KBM-7 (cell line): Measurements from ENCODE around the gene ARHGAP23.

Source experiments
- DNase-seq: peaks from one replicate; pipeline ENCODE4 v3.0.0-alpha.2; 2015
- in situ Hi-C: fragments of 300-500 bp; cut with MboI; formaldehyde crosslinking; loops from 2 replicates; pipeline ENCODE4 v1.14.3; 2020; ENCODE audit warnings: low sequenced_read_pairs, low pct_unique_long_range_greater_than_20kb, mixed read lengths

ARHGAP23 gene, protein sequence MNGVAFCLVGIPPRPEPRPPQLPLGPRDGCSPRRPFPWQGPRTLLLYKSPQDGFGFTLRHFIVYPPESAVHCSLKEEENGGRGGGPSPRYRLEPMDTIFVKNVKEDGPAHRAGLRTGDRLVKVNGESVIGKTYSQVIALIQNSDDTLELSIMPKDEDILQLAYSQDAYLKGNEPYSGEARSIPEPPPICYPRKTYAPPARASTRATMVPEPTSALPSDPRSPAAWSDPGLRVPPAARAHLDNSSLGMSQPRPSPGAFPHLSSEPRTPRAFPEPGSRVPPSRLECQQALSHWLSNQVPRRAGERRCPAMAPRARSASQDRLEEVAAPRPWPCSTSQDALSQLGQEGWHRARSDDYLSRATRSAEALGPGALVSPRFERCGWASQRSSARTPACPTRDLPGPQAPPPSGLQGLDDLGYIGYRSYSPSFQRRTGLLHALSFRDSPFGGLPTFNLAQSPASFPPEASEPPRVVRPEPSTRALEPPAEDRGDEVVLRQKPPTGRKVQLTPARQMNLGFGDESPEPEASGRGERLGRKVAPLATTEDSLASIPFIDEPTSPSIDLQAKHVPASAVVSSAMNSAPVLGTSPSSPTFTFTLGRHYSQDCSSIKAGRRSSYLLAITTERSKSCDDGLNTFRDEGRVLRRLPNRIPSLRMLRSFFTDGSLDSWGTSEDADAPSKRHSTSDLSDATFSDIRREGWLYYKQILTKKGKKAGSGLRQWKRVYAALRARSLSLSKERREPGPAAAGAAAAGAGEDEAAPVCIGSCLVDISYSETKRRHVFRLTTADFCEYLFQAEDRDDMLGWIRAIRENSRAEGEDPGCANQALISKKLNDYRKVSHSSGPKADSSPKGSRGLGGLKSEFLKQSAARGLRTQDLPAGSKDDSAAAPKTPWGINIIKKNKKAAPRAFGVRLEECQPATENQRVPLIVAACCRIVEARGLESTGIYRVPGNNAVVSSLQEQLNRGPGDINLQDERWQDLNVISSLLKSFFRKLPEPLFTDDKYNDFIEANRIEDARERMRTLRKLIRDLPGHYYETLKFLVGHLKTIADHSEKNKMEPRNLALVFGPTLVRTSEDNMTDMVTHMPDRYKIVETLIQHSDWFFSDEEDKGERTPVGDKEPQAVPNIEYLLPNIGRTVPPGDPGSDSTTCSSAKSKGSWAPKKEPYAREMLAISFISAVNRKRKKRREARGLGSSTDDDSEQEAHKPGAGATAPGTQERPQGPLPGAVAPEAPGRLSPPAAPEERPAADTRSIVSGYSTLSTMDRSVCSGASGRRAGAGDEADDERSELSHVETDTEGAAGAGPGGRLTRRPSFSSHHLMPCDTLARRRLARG (N-terminal part only)

DNA sequence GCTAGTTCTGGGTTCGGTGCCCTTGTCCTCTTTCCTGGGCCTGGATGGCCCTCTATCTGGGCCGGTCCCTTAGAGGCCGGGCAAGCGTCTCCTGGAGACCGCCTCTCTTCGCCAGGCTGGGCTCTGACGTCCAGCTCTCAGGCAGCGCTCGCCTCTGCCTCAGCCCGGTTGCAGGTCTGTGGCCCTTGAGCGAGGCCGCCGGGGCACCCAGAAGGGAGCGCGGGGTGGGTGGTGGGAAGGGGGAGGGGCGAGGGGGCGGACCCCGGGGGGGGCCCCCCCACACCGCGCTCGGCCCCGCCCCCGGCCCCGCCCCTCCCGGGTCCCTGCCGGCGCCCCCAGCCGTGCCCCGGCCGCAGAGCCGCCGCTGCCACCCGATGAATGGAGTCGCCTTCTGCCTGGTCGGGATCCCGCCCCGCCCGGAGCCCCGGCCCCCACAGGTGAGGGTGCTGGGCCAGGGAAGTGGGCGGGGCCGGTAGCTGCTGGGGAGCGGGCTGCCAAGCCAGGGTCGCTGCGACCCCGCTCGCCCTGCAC lies at the start of gene ARHGAP23:
Gene ARHGAP23 (plus strand): TSS at position 353 of the 531 bp plus-strand sequence. CDS start 22 bp downstream, at position 375.
- in situ Hi-C loops, result no loop called here
- no peak for DNase-seq

DNA sequence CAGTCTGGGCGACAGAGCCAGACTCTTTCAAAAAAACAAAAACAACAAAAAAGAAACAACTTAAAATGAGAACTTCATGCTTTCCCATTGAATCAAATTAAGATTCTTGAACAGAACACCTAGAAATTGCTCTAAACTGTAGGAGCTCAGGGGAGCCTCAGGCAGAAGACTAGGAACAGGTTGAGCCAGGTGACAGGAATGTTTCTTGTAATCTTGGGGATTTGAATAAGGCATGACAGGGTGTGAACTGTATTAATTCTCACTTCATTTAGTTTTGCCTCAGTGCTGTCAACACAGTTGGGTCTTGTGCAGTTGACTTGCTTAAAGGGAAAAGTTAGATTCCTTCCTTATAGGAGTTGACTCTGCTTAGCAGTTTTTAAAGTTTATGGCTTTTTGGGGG lies 48.8 kb upstream of the ARHGAP23 start:
- no peak for DNase-seq
- in situ Hi-C loops, result no loop called here

GRCh38 chr17:38395090-38395489 lies 33.2 kb upstream of the ARHGAP23 start:
- in situ Hi-C loops, result no loop called here
- no peak for DNase-seq

DNA sequence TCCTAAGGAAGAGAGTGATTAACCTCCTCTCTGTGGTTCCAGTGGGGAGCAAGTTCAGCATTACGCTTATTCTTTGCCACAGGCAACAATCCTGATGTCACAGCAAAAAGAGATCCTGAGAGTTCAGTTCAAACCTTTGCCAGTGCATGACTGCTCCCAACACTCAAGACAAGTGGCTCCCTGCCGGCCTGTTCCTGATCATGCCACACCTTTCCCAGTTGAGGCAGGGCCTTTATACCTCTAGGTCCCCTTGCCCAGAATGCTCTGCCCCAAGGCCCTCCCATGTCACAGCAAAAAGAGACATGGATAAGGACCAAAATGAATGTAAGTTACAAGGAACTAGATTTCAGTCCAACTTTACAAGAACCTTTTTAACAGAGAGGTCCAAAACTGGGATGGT lies 31.0 kb upstream of the ARHGAP23 start:
- in situ Hi-C loops, result no loop called here

GRCh38 chr17:38400286-38400685 lies 28.0 kb upstream of the ARHGAP23 start:
- in situ Hi-C loops, result no loop called here
- DNase-seq, result no peak

More for the DNA sequence above, 31.0 kb upstream of the ARHGAP23 start:
- DNase-seq, result no peak

DNA sequence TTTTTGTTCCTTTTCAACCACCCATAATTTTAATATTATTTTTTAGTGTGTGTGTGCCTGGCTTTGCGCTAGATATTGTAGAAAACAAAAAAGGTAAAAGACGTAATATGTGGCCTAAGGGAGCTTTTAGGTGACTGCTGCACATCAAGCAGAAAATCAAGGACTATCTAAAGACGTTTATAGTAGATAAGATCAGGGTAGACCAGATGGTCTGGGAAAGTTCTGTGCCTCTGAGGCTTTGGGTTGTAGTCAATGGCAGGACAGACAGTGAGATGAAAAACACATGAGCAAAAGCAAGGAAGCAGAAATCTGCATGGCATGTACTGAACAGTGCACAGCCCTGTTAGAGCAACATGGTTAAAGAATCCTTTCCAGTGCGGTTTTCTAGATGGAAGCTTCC lies 26.8 kb upstream of the ARHGAP23 start:
- in situ Hi-C loops, result no loop called here
- no peak for DNase-seq

- in situ Hi-C loops, result no loop called here
These were observed 25.4 kb upstream of the ARHGAP23 start for GRCh38 chr17:38402897-38403296.

DNA sequence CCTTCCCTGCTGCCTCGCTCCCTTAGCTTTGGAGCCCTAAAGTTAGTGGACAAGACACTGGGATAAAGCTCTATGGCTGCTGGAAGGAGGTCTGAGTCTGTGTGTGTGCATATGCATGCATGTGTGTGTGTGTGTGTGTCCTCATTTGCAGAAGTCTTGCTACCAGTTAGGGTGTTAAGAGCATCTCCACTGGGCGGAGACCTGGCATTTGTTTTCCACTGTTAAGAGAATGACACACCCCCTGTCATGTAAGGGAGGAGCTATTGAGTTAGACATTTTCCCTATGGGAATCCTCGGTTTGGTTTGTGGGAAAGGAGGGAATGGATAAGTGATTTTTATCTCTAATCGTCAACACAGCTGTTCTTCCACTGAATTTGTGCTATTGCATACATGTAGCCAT lies 24.8 kb upstream of the ARHGAP23 start:
- DNase-seq, result no peak
- in situ Hi-C loops, result no loop called here

More at GRCh38 chr17:38402897-38403296, 25.4 kb upstream of the ARHGAP23 start:
- no peak for DNase-seq

DNA sequence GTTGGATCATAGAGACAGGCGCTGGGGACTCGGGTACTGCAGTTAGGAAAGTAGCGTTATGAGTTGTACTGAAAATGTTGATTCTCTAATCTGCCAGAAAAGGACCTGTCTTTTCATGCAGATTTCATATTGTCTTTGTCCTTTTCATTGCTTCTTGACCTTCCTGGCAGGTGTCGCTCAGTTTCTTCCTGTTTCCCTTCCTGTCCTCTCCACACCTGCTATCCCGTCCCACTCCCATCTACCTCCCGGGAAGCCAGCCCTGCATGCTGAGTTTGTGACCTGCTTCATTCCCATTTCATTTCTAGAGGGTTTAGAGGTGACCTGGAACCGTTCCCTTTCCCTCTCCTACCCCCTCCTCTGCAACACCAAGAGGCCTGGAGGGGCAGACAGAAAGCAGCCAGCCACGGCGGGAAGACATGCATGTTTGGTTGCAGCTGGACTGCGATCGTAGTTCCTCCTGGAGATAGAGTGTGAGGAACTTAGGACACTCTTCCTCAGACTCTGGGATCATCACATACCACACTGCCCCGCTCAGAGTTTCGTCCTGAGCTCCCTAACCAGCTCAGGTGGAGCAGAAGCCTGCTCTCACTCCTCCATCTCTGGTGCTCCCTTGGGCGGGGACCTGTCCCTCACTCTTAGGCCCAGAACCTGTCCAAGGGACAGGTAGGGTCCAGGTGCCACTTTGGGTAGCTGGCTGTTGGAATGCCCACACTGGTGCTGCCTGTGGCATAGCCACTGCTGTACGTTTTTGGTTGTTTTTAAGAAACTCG lies 23.9 kb upstream of the ARHGAP23 start:
- no peak for DNase-seq
- in situ Hi-C loops, result no loop called here

DNA sequence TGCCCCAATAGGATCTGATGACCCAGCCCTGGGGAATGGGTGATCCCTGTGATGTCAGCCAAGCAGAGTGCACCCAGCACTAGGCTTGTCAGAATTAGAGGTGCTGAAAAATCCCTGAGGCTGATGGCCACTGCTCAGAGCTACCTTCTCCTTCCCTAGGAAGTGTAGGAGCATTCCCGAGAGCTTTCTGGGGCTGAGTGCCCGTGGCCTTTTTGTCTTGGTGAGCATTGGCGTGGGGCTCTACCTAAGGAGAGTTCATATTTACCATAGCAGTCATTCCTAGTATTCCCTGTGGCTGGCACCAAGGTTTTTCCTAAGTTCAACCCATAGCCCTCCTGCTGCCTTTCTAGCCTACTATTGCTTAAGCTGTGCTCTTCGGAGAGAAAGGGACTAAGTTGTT lies 22.6 kb upstream of the ARHGAP23 start:
- in situ Hi-C loops, result no loop called here
- no peak for DNase-seq

- no peak for DNase-seq
- in situ Hi-C loops, result loop anchor here (5.0 kb wide), 1 partner anchor 78 kb away; no protein-coding TSS in a partner anchor
These were observed 18.1 kb upstream of the ARHGAP23 start for GRCh38 chr17:38410201-38410600.

DNA sequence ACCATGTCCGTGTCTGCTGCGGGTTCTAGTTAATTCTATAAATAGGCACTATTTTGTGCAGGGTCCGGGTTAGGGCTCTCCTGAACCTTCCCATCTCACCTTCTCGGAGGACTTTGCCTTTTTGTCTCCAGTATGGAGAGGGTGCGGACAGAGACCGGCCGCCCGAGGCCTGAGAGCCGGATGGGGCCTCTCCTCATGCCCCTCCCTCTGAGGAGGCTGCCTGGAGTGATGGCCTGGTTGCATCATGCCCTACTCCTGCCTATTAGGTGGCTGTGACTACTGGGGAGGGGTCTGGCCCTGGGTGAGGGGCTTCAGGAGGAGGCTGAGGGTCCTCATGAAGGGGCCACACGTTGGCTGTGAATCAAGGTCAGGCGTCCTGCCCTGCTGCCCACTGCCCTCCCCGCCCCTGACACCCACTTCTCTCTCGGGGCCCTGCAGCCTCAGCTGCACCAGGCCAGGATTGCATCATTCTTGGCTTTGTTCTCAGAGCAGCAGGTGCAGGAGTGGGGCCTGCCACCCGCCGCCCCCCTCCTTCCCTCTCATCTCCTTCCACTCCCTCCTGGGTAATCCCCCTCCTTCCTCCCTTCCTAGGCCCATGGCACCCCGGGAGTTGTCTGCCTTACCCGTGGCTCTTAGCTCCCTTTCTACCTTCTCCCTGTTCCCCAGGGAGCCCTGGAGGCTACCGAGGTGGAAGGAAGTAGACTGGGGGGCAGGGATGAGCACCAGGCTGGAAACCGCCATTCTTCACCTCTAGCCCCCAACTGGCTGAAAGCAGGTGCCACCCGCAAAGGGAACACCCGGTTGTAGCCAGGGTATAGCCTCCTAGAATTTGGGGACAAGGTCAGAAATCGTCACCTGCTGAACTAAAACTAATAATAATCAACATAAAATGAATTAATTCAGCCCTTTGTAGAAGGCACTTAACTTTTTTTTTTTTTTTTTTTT lies 12.7 kb upstream of the ARHGAP23 start:
- DNase-seq, result peak; percentile 74
- in situ Hi-C loops, result no loop called here

DNA sequence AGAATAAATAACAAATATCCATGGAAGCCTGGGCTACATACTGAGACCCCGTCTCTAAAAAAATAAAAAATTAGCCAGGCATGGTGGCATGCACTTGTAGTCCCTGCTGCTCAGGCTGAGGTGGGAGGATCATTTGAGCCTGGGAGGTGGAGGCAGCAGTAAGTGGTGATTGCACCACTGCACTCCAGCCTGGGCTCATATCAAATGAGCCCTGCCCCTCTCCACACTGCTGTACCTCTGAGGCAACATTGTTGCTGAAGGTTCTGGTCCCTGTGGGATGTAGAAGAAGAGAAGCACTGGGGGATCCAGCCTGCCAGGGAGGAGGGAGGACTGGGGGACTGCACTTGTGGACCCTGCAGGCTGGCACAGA lies 11.4 kb upstream of the ARHGAP23 start:
- no peak for DNase-seq
- in situ Hi-C loops, result no loop called here

GRCh38 chr17:38417210-38417951 lies 10.9 kb upstream of the ARHGAP23 start:
- DNase-seq, result no peak
- in situ Hi-C loops, result no loop called here

GRCh38 chr17:38418062-38418692 lies 10.1 kb upstream of the ARHGAP23 start:
- DNase-seq, result no peak
- in situ Hi-C loops, result no loop called here
